ENCODE data around the gene CXCL17. TPM values are rescaled to one million over a fixed set of nuclear protein-coding genes. Genes with fewer than 3 reads are reported as not detected.
A peak's percentile ranks its signal among the peaks of the same experiment; 100 is the strongest.

CXCL17 gene
- total and polyA plus RNA-seq, 12 donors = 0.27 to 0.50 (median 0.31) TPM; not detected in 8

DNA sequence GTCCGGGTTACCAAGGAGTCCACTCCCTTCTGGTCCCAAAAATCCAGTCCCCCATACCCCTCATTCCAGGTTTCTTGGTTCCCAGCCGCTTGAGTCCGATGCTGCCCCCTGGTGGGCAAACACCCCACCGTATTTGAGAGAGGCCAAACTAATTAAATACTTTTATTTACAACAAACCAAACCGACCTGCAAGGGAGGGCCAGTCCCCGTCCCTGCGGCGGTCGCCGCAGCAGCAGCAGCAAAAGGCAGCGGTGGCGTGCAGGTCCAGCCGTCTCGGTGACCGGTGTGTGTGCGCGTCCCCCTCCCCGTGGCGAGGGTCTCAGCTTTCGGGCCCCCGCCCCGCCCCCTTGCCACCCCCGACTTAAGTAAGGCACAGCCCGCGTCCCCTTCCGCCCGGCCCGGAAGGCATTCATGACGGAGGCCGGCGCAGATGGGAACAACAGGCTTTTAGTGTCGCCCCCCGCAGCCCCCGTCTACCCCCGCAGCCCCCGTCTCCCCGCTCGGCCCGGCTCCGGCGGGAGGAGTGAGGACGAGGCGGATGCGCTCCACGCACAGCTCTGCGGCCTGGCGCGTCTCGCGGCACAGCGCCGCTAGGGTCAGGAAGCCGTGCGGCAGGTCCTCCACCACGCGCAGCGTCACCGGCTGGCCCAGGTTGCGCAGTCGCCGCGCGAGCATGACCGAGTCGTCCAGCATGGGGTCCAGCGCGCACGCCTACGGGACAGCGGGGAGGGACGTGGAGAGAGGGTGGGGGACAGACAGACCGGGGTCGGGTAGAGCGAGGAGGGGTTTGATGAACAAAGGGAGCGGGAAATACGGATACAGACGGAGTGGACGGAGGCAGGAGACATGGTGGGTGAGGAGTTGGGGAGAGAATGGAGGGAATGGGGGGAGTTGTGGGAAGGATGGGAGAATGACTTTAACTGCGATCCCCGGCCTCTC, 41.1 kb downstream of the CXCL17 start:
- no peaks in the 10 kb centered on the region for H3K27me3 ChIP-seq
- no peaks in the 10 kb centered on the region for H3K9me3 ChIP-seq (replicated peaks in 1 of 3)
- intact Hi-C loops (cut with DNase I) = no loop called here
- peaks cover 6 to 25% of the 10 kb centered on the region in 2 donors for H3K4me1 ChIP-seq (replicated peaks in 1 of 2)
- peaks cover 0 to 17% of the 10 kb centered on the region in 2 donors for H3K36me3 ChIP-seq (replicated peaks in 1 of 2)
- peak; percentile 80 to 93 (median 85) for DNase-seq
- peak overlapping the region in 4 of 5 donors; percentile 15 to 73 (median 50) for H3K27ac ChIP-seq
- H3K4me3 ChIP-seq = peak overlapping the region in 2 of 4 donors; percentile 33 to 61
- TF ChIP-seq CTCF (IDR thresholded peaks at IDR 0.05) = peak; percentile 70 to 84 (median 76)
- TF ChIP-seq POLR2A (IDR thresholded peaks at IDR 0.05) = peak; percentile 13 to 68
- 0 to 2% (median 1%) methylated on average over 25 to 80 of the region's 80 CpGs for WGBS, 4 donors

DNA sequence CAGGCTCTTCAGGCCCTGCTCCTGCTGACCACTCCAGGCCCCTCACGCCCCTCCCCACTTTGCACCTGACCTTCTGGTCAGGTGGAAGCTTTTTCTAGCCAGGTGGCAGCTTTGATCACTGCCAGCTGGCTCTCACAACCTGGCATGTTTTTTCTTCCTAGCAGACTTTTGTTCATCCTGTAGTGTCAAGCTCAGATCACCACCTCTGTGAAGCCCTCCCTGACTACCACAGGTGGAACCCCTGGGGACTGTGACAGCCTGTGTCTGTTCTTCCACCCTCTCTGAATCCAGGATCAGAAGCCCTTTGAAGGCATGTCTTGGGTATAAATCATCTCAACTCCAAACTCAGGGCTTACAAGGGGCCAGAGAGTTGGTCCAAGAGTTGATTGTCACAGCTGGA, 42.3 kb downstream of the CXCL17 start:
- Histone ChIP-seq H3K27ac (no peak overlapping the region), H3K27me3 (no peaks in the 10 kb centered on the region), H3K4me1 (replicated peaks in 1 of 2) (peaks cover 6 to 30% of the 10 kb centered on the region in 2 donors), H3K4me3 (no peak overlapping the region), H3K9me3 (replicated peaks in 1 of 3) (no peaks in the 10 kb centered on the region), H3K36me3 (replicated peaks in 1 of 2) (peaks cover 0 to 15% of the 10 kb centered on the region in 2 donors)
- WGBS, 4 donors = 88 to 100% (median 94%) methylated on average over 1 of the region's 1 CpG
- no peak for TF ChIP-seq POLR2A (IDR thresholded peaks at IDR 0.05)
- no peak for TF ChIP-seq CTCF (IDR thresholded peaks at IDR 0.05)
- intact Hi-C loops (cut with DNase I) = no loop called here
- no peak for DNase-seq

GRCh38 chr19:42397263-42398166, 45.2 kb downstream of the CXCL17 start:
- Histone ChIP-seq H3K9me3 (replicated peaks in 1 of 3) (no peaks in the 10 kb centered on the region), H3K36me3 (replicated peaks in 1 of 2) (no peaks in the 10 kb centered on the region), H3K27me3 (no peaks in the 10 kb centered on the region), H3K27ac (peak overlapping the region in 4 of 5 donors; percentile 33 to 90 (median 65)), H3K4me1 (replicated peaks in 1 of 2) (peaks cover 6 to 30% of the 10 kb centered on the region in 2 donors), H3K4me3 (peak overlapping the region in 2 of 4 donors; percentile 24 to 62)
- DNase-seq = peak in 2 of 7 donors; percentile 38 to 42
- intact Hi-C loops (cut with DNase I) = no loop called here
- 25 to 35% (median 30%) methylated on average over 20 to 25 of the region's 25 CpGs for WGBS, 4 donors
- no peak for TF ChIP-seq CTCF (IDR thresholded peaks at IDR 0.05)
- TF ChIP-seq POLR2A (IDR thresholded peaks at IDR 0.05) = no peak
